Left renal pelvis (tissue), 4 donors: ENCODE measurements around the gene BDH1. TPM values are rescaled to one million over a fixed set of nuclear protein-coding genes. Genes with fewer than 3 reads are reported as not detected.

ENCODE experiments used
- DNase-seq, 4 donors: peaks; one replicate each; pipeline ENCODE4 v3.0.0-alpha.2; 2013; ENCODE audit warnings: low read depth in 4 of 4, low spot score in 3 of 4
- polyA plus RNA-seq, 4 donors: library from polyadenylated mRNA; unstranded; fragments of 120-200 nt; gene quantifications; one replicate each; pipeline ENCODE4 v1.2.1, GENCODE V29; 2013; ENCODE audit not compliant: insufficient read length in 4 of 4

Gene BDH1
- polyA plus RNA-seq, 4 donors = 5.2 to 50.1 (median 36.5) TPM

DNA sequence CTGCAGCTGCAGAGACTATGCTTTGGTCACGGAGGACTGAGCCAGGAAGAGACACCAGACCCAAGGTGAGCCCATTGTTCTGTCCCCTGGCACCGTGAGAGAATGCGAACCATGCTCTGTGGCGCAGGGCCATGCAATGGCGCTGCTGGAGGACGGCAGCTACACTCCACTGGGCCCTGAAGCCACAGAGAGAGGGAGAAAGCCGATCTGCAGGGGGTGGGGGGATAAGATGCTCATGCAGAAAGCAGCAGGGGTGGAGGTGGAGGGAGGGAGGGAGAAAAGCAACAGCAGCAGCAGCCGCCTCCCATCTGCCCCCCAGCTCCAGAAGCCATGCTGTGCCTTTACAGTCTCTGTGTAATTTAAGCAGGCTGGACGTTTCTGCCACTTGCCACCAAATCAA lies 5.3 kb downstream of the BDH1 start:
- DNase-seq = no peak

DNA sequence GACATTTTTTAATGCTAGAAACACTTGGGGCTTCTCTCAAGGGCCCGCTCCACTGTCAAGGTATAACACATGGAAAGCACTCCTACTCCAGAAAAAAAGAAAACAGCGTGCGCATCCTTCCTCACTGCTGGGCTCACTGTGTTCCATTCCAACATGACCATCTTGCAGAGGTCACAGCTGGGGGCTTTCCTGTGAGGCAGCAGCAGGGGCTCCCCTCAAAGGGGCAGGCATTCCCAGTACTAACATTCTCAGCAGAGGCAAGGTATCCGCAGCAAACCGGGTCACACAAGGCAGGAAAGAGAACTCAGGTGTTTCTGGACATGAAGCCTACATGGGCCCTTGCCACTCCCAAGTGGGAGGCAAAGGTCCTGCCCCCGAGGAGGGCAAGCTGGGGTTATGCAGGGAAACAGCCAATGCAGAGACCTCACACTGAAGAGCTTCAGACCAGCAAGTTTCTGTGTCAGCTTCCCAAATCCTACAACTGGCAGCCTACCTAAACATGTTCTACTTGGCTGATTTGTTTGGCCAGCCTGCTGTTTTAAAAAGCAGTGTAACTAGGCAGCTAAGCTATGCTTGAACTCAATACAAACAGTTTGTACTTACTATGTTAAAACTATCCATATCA lies 6.4 kb downstream of the BDH1 start:
- DNase-seq = no peak

DNA sequence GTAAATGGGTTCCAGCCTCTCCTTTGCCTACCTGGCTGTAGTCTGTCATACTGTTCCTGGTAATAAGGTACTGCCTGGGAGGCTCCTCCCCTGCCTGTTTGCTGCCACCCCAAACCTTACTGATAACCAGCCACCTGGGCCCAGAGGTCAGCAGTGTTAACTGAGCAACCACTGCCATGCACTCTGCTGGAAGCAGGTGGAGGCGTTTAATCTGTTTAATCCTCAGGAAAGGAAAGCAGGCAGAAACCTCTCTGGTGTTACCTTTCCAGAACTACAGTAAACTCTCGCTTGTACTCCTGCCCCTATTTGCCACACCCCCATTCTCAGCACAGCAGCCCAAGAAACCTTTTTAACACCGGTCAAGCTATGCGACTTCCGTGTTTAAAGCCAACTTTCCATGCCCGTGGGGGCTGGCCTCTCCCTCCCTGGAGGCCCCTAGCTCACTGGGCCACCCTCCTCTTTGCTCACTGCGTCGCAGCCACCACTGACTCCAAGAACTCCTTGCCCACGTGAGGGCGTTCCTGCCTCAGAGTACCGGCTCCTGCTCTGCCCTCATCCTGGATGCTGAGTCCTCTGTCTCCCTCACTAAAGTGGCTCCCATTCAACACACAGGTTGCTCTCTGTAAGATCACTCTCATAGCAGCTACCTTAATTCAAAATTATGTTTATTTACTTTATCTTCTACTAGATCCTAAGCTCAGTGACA lies 8.3 kb downstream of the BDH1 start:
- no peak for DNase-seq

DNA sequence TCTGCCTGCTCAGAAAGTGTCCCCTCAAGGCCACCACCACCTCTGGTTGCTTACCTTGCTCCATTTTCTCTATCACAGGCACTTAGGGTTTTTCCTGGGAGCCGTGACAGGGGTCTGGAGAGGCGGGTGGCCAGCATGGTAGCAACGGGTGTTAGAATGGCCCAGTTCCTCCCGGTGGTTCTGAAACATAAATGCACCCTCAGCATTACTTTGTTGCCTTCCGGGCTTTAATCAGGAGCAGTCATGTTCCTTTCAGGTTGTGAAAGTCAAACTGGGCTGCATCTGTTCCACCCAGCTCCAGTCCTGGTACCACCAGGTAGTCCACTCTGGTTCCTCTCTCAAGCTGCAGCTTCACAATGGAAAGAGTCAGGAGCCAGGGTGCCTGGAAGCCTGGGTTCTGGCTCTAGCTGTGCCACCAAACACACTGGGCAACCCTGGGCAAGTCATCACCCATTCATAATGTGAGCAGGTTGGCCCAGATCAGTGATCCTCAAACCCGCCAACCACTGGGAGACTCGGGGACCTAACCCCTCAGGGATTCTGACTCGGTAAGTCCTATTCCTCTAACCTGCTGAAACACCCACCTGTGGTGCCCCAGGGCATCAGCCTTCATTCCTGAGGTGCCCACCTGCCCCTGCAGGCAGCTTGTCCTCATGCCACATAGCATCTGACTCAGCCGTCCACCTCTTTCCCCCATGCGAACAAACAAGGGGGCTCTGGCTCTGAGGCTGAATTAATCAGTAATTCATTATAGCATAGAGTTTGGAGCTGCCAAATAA lies 9.3 kb downstream of the BDH1 start:
- no peak for DNase-seq

DNA sequence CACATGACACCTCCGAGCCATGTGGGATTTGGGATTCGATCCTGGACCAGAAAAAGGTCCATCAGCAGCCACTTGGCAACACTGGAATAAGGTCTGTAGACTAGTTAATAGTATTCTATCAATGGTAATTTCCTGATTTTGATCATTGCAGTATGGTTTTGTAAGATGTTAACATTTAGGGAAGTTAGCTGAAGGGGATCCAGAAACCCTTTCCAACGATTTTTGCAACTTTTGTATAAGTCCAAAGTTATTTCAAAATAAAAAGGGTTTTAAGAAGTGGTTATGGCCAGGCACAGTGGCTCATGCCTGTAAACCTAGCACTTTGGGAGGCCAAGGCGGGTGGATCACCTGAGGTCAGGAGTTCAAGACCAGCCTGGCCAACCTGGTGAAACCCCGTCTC lies 10.2 kb downstream of the BDH1 start:
- no peak for DNase-seq

DNA sequence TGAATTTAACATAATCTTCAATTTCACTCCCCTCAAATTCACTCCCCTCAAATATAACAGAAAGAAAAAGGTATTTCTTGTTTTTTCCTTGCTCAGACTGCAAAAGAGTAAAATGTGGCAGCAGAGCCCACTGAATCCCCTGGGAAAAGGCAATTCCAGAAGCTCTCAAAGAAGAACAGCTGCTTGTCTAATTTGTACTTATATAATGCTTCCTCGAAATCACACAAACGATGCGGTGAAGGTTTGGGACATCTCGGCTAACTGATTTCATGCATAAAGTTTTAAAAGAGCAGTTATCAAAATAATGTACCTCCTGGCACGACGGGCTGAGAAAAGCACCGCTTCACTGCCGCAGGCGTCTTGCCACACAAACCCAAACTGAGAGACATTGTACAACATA lies 10.7 kb downstream of the BDH1 start:
- no peak for DNase-seq

DNA sequence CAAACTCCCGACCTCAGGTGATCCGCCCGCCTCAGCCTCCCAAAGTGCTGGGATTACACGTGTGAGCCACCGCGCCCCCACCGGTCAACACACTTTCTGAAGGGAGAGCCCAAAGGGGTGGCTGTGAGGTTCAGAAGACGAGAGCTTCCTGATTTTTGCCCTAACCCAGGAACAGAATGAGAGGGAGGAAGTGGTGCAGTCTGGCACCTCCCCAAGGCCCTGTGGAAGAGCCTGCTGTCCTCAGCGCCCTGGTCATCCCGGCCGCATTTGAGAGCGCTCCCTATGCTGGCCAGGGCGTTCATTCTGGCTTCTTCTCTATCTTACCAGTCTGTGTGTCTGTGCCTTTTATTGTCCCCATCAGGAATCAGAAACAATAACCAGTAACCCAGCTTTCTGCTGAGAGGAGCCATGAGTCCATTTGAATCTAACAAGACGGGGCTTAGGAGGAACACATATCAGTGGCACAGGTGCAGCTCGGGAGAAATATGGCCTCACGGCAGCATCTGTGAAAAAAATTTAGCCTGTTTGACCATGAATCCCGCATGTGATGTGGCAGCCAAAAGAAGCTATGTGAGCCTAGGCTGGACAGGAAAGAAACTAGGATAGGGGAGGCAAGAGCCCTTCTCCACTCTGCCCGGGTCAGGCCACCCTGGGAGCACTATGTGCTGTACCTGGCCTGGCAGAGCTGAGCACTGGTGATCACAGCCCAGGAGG lies 12.9 kb downstream of the BDH1 start:
- DNase-seq = no peak

DNA sequence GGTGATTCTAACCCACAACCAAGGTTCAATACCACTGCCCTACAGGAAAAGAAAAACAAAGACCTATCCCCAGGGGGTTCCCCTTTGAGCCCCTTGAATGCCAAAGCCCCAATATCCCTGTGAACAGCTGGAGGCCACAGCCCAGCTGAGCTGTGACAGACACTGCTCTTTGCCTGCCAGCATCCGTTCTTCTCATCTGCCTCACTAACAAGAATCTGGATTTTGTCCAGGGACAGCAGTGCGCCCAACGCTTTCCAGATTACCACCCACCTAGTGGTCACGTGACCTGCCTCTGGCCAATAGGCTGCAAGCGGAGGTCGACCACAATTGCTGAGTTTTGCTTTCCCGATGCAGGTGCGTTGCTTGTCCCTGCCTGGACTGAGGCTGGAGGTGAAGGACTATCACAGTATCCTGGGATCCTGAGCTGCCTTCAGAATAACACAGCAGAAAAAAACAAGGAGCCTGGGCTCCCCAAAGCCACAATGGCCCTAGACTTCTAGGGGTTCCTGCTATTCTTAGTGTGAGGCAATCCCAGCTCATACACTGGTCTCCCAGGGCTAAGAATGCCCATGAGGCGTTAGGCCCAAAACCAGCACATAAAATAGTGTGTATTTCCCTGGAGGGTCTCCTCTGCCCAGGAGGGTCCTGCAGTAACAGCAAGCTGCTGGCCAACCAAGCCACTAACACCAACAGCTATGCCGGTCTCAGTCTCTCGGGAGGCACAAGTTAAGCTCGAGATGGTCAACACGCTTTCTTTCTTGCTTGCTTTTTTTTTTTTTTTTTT lies 13.8 kb downstream of the BDH1 start:
- no peak for DNase-seq

DNA sequence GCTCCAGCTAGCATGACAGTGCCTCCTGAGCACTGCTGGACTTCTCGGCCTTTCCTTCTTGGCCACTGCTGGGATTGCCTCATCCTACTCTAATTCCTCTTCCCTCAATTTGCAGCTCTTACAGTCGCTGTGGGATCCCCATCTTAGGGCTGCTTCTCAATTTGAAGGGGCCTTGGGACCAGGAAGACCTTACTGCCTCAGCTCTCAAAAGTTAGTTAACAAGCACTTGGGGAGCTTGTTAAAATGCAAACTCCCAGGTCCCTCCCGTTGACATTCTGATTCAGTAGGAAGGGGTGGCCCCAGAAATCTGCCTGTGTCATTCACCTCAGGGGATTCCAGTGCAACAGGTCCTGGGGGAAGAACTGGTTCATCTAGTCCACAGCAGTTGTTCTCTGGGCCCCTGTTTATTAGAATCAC lies 14.8 kb downstream of the BDH1 start:
- no peak for DNase-seq

DNA sequence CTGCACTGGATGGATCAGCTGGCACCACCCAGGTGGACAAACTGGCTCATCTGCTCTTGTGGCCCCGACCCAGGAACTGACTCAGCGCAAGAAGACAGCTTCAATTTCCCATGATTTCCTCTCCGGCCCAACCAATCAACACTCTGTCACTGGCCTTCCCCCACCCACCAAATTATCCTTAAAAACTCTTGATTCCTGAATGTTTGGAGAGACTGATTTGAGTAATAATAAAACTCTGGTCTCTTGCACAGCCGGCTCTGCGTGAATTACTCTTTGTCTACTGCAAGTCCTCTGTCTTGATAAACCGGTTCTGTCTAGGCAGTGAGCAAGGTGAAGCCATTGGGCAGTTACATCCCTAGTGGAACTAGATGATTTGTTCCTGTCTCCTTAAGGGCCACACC lies 16.1 kb downstream of the BDH1 start:
- DNase-seq = no peak

DNA sequence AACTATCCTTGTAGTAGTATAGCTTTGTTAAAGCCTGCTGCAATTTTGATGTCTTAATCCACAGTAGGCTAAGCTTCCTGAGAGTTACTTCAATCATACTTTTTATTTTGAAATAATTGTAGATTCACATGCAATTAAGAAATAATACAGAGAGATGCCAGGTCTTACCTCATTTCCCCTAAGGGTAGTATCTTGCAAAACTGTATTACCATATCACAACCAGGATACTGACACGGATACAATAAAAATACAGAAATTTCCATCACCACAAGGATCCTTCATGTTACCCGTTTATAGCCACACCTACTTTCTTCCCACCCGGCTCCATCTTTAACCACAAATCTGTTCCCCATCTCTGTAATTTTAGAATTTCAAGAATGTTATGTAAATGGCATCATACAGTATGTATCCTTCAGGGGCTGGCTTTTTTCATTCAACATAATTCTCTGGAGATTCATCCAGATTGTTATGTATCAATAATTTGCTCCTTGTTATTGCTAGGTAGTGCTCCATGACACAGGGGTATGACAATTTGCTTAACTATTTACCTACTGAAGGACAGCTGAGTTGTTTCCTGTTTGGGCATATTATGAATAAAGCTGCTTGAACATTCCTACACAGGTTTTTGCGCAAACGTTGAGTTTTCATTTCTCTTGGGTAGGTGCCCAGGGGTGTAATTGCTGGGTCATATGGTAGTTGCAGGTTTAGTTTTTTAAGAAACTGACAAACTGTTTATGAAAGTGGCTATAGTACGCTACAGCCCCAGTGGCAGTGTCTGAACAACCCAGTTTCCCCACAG lies 21.6 kb downstream of the BDH1 start:
- DNase-seq = no peak

DNA sequence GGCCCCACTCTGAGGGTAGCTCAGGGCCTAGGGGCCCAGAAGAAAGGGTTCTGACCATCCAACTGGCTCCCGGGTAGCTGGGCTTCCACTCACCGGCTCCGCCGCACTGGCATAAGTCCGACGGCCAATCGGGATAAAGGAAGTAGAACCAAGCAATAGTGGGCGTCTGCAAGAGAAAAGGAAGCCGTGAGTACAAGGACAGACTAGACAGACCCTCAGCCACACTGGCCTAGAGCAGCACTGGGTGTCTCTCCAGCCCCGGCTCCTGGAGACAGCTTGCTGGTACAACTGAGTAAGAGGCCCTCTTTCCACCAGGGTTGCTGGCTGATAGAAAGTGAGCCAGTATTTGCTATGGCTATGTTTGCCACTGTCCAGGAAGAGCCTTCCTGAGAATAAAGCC lies 22.4 kb downstream of the BDH1 start:
- no peak for DNase-seq

DNA sequence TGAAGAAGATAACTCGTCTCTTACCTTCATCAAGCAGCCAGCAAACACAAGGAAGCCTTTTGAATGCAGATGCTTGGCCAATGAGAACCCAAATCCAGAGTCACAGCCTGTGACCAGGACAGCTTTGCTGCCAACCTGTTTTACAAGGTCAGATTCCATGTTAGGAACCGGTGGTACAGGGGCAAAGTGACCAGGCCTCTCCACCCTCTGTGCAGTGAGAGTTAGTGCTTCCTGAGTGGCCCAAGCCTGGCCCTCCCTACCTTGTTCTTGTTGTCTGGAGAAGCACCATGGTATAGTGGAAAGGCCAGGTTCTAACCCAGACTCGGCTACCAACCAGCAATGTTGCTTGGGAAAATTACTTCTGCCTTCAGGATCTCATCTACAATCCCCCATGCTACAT lies 23.4 kb downstream of the BDH1 start:
- no peak for DNase-seq

DNA sequence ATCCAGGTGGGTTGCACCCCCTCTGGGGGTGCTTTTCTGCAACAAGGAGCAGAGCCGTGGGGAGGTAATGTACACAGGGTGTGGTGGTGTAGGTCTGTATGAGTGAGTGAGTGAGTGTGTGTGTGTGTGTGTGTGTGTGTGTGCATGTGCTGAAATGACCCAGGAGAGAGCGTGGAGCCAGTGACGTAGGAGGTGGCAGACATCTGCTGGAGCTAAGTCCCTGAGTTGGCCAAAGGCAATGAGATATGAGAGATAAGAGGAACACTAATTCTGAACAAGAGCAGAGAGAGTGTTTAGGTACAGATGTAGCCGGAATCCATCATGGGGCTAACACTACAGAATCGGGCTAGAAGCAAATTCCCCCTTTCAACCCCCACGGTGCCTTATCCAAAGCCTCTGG lies 27.6 kb downstream of the BDH1 start:
- DNase-seq = no peak

DNA sequence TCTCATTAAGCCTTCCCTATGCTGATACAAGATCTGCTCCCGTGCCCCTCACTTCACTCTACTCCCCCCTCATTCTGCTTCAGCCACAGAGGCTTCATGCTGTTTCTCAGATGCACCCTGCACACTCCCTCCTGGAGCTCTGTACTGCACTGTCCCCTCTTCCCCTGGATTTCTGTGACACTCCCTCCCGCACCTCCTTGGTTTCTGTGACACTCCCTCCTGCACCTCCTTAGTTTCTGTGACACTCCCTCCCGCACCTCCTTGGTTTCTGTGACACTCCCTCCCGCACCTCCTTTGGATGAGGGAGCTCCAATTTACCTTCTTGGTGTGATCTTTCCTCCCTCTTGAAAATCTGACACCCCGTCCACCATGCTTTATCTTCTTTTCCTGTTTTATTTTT lies 28.2 kb downstream of the BDH1 start:
- DNase-seq = no peak

DNA sequence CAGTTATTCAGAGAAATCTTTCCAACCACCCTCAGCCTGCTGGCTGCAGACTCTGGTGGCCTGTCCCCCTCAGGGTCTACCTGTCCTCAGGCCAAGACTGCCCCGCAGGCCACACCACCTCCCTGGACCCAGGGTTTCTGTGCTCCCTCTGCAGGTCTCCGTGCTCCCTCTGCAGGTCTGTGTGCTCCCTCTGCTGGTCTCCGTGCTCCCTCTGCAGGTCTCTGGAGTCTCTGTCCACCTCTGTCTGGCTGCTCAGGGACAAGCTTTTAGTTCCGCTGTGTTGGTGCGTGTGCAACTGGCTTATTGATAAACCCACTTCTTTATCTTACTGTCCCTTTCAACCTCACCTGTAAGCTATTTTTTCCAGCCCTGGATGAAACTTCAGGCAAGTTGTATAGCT lies 30.1 kb downstream of the BDH1 start:
- no peak for DNase-seq

DNA sequence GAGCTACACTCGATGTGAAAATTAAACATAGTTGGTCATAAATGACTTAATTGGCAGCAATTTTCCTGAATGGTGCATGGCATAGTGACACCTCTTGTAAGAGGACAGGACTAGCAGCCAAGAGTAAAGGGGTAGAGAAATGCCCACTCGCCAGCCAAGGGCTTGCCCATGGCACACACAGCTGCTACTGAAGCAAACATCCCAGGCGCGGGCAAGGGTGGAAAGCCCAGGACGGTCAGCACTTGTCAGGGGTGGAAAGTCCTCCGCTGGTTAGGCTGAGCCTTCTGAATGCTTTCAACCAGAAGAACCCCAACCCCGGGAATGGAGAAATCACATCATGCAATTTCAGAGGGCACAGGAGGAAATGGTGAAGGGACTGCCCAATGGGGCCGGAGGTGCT lies 31.6 kb downstream of the BDH1 start:
- no peak for DNase-seq

DNA sequence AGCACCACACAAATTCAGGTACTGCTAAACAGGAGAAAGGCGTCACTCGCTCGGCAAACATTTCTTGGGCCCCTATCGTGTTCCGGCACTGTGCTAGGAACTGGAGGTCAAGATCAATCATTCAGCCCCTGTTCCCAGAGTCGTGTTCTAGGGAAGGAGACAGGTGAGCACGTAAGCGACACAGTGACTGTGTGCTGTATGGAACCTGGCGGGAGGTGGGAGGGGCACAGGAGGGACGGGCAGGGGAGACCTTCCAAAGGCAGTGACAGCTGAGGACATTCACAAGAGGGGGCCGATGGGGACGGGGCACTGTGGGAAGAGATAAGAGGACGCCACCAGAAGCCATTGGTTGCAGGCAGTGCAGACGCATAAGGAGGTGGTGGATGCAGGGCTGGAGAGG lies 32.2 kb downstream of the BDH1 start:
- DNase-seq = no peak

DNA sequence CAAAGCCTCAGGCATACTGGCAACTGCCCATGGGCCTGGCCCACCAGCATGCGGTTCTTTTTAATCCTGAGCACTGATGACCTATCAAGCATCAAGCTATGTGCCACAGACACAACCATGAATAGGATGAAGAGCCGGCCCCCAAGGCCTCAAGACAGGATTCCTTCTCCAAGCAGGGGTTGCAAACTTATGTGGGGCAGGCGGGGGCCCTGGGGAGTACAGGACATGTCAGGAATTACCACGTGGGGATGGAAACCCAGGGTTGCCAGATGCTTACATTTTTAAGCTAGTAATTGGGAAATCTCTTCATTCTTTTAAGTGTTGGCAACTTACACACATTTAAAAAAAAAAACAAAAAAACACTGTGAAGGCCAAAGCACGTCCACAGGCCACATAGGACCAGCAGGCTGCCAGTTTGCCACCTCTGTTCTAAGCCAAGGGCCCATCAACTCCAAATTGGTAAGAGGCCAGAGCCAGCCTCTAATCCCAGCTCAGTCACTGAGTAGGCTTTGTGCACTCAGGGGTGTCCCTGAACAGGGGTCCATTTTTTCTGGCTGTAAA lies 32.8 kb downstream of the BDH1 start:
- no peak for DNase-seq
